Measurements from ENCODE around the gene CACNA1D.

CACNA1D gene

GRCh38 chr3:53513556-53514190 is 19.3 kb downstream of the CACNA1D start:
- Histone ChIP-seq H3K4me2 (ENCODE audit: low read length) (peak overlapping the region; percentile 52), H3K36me3 (replicated peaks; ENCODE audit: low read depth, low read length) (no peaks in the 10 kb centered on the region), H3K9me3 (ENCODE audit: insufficient read depth, low read length) (no peaks in the 10 kb centered on the region), H3K79me2 (ENCODE audit: low read length) (no peaks in the 10 kb centered on the region), H3K9ac (ENCODE audit: low read length) (no peak overlapping the region), H3K4me1 (ENCODE audit: low read length) (peaks cover 6% of the 10 kb centered on the region), H3K4me3 (ENCODE audit: low read length) (peak overlapping the region; percentile 28), H3K27me3 (ENCODE audit: low read depth, low read length) (peaks cover 15% of the 10 kb centered on the region), H4K20me1 (ENCODE audit: insufficient read depth, low read length) (no peaks in the 10 kb centered on the region), H3K27ac (ENCODE audit: low read length) (no peak overlapping the region), H2AFZ (ENCODE audit: low read depth, low read length) (no peak overlapping the region)
- TF ChIP-seq CTCF (IDR thresholded peaks at IDR 0.05; ENCODE audit: low read depth, low read length) (peak; percentile 87), EZH2phosphoT487 (IDR thresholded peaks at IDR 0.05; ENCODE audit: low read depth) (no peak)

GRCh38 chr3:53516339-53516738 is 21.9 kb downstream of the CACNA1D start:
- Histone ChIP-seq H3K9ac (ENCODE audit: low read length) (no peak overlapping the region), H3K36me3 (replicated peaks; ENCODE audit: low read depth, low read length) (no peaks in the 10 kb centered on the region), H3K27ac (ENCODE audit: low read length) (no peak overlapping the region), H3K4me1 (ENCODE audit: low read length) (peaks cover 6% of the 10 kb centered on the region), H3K79me2 (ENCODE audit: low read length) (no peaks in the 10 kb centered on the region), H3K4me2 (ENCODE audit: low read length) (no peak overlapping the region), H3K4me3 (ENCODE audit: low read length) (no peak overlapping the region), H3K9me3 (ENCODE audit: insufficient read depth, low read length) (no peaks in the 10 kb centered on the region), H4K20me1 (ENCODE audit: insufficient read depth, low read length) (no peaks in the 10 kb centered on the region), H3K27me3 (ENCODE audit: low read depth, low read length) (peaks cover 13% of the 10 kb centered on the region), H2AFZ (ENCODE audit: low read depth, low read length) (no peak overlapping the region)
- TF ChIP-seq EZH2phosphoT487 (IDR thresholded peaks at IDR 0.05; ENCODE audit: low read depth) (no peak), CTCF (IDR thresholded peaks at IDR 0.05; ENCODE audit: low read depth, low read length) (no peak)

GRCh38 chr3:53518495-53518981 is 24.1 kb downstream of the CACNA1D start:
- no peak overlapping the region for H3K27ac ChIP-seq (ENCODE audit: low read length)
- H2AFZ ChIP-seq (ENCODE audit: low read depth, low read length) = no peak overlapping the region
- no peaks in the 10 kb centered on the region for H3K9me3 ChIP-seq (ENCODE audit: insufficient read depth, low read length)
- no peaks in the 10 kb centered on the region for H3K36me3 ChIP-seq (replicated peaks; ENCODE audit: low read depth, low read length)
- H3K9ac ChIP-seq (ENCODE audit: low read length) = no peak overlapping the region
- H3K79me2 ChIP-seq (ENCODE audit: low read length) = no peaks in the 10 kb centered on the region
- no peak overlapping the region for H3K4me2 ChIP-seq (ENCODE audit: low read length)
- H3K4me3 ChIP-seq (ENCODE audit: low read length) = no peak overlapping the region
- H3K4me1 ChIP-seq (ENCODE audit: low read length) = no peaks in the 10 kb centered on the region
- no peaks in the 10 kb centered on the region for H4K20me1 ChIP-seq (ENCODE audit: insufficient read depth, low read length)
- peaks cover 5% of the 10 kb centered on the region for H3K27me3 ChIP-seq (ENCODE audit: low read depth, low read length)
- TF ChIP-seq CTCF (IDR thresholded peaks at IDR 0.05; ENCODE audit: low read depth, low read length) = no peak
- TF ChIP-seq EZH2phosphoT487 (IDR thresholded peaks at IDR 0.05; ENCODE audit: low read depth) = no peak

- peaks cover 11% of the 10 kb centered on the region for H3K27me3 ChIP-seq (ENCODE audit: low read depth, low read length)
- no peaks in the 10 kb centered on the region for H3K36me3 ChIP-seq (replicated peaks; ENCODE audit: low read depth, low read length)
- TF ChIP-seq CTCF (IDR thresholded peaks at IDR 0.05; ENCODE audit: low read depth, low read length) (no peak), EZH2phosphoT487 (IDR thresholded peaks at IDR 0.05; ENCODE audit: low read depth) (no peak)
- H3K27ac ChIP-seq (ENCODE audit: low read length) = no peak overlapping the region
- no peak overlapping the region for H3K4me2 ChIP-seq (ENCODE audit: low read length)
- no peaks in the 10 kb centered on the region for H3K79me2 ChIP-seq (ENCODE audit: low read length)
- no peak overlapping the region for H2AFZ ChIP-seq (ENCODE audit: low read depth, low read length)
- H3K4me1 ChIP-seq (ENCODE audit: low read length) = no peaks in the 10 kb centered on the region
- no peaks in the 10 kb centered on the region for H3K9me3 ChIP-seq (ENCODE audit: insufficient read depth, low read length)
- H3K4me3 ChIP-seq (ENCODE audit: low read length) = no peak overlapping the region
- no peak overlapping the region for H3K9ac ChIP-seq (ENCODE audit: low read length)
- no peaks in the 10 kb centered on the region for H4K20me1 ChIP-seq (ENCODE audit: insufficient read depth, low read length)
Measured at GRCh38 chr3:53519065-53519709, 24.8 kb downstream of the CACNA1D start.

All from OCI-LY3 (cell line).